HL-60 (cell line): ENCODE measurements around the gene SLIT1.

Source experiments
- DNase-seq, 2 experiments: peaks; one replicate each; pipeline ENCODE4 v3.0.0-alpha.2; 2010 to 2020; ENCODE audit warnings: low read depth in 1 of 2, low spot score in 1 of 2
- H3K27ac ChIP-seq: fragments of 250-450 bp; sonication (Bioruptor Pico); replicated peaks from 2 replicates; pipeline ENCODE4 v1.5.1; 2020; ENCODE audit warnings: mild to moderate bottlenecking, moderate library complexity
- H3K27me3 ChIP-seq: fragments of 250-450 bp; sonication (Bioruptor Pico); 2 replicates; pipeline ENCODE4 v1.5.1; 2021; ENCODE audit warnings: mild to moderate bottlenecking, moderate library complexity; ENCODE audit not compliant: insufficient read depth, poor library complexity, severe bottlenecking
- H3K4me3 ChIP-seq: replicated peaks from 2 replicates; pipeline ENCODE4 v1.5.1; 2011; ENCODE audit warnings: mild to moderate bottlenecking, control low read depth, low read length; ENCODE audit not compliant: insufficient read depth
- GABPA ChIP-seq: IDR thresholded peaks from 2 replicates; pipeline ENCODE4 v1.6.1; 2012; ENCODE audit warnings: low read depth
- POLR2AphosphoS5 ChIP-seq: IDR thresholded peaks from 2 replicates; pipeline ENCODE4 v1.6.1; 2012; ENCODE audit warnings: low read depth
- SPI1 ChIP-seq: IDR thresholded peaks from 2 replicates; pipeline ENCODE4 v1.6.1; 2012; ENCODE audit warnings: low read depth, mild to moderate bottlenecking, borderline replicate concordance
- TF ChIP-seq, protein P1 (sequence below): IDR thresholded peaks from 2 replicates; pipeline ENCODE4 v1.6.1; 2012; ENCODE audit warnings: low read depth; ENCODE audit not compliant: insufficient replicate concordance
- TF ChIP-seq, protein P2 (sequence below): IDR thresholded peaks from one replicate; pipeline ENCODE4 v1.5.1; 2011; ENCODE audit warnings: low read length, control low read depth, inconsistent platforms; ENCODE audit not compliant: insufficient read depth

The SLIT1 gene

DNA sequence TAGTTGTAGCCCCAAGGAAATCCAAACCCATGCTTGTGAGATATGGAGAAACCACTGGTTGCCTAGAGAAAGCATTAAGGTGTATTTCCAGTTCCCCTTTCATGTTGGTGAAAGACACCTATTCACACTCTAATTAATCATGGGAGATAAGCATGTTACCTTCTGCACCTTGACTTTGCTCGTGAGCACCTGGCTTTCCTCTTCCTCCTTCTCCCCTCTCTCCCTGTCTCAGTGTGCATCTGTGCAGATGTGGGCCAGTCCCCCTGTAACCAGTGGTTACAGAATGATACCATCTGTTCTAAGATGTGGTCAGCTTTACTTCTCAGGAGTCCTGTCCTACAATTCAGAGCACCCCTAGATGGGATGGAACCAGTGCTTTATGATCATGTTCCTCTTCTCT is 193.0 kb downstream of the SLIT1 start:
- Histone ChIP-seq H3K27me3 (no peaks in the 10 kb centered on the region), H3K27ac (no peak overlapping the region), H3K4me3 (no peak overlapping the region)
- no peak for DNase-seq
- TF ChIP-seq SPI1 (no peak), POLR2AphosphoS5 (no peak), GABPA (no peak)
- TF ChIP-seq, protein P1, sequence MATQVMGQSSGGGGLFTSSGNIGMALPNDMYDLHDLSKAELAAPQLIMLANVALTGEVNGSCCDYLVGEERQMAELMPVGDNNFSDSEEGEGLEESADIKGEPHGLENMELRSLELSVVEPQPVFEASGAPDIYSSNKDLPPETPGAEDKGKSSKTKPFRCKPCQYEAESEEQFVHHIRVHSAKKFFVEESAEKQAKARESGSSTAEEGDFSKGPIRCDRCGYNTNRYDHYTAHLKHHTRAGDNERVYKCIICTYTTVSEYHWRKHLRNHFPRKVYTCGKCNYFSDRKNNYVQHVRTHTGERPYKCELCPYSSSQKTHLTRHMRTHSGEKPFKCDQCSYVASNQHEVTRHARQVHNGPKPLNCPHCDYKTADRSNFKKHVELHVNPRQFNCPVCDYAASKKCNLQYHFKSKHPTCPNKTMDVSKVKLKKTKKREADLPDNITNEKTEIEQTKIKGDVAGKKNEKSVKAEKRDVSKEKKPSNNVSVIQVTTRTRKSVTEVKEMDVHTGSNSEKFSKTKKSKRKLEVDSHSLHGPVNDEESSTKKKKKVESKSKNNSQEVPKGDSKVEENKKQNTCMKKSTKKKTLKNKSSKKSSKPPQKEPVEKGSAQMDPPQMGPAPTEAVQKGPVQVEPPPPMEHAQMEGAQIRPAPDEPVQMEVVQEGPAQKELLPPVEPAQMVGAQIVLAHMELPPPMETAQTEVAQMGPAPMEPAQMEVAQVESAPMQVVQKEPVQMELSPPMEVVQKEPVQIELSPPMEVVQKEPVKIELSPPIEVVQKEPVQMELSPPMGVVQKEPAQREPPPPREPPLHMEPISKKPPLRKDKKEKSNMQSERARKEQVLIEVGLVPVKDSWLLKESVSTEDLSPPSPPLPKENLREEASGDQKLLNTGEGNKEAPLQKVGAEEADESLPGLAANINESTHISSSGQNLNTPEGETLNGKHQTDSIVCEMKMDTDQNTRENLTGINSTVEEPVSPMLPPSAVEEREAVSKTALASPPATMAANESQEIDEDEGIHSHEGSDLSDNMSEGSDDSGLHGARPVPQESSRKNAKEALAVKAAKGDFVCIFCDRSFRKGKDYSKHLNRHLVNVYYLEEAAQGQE: no peak
- TF ChIP-seq, protein P2, sequence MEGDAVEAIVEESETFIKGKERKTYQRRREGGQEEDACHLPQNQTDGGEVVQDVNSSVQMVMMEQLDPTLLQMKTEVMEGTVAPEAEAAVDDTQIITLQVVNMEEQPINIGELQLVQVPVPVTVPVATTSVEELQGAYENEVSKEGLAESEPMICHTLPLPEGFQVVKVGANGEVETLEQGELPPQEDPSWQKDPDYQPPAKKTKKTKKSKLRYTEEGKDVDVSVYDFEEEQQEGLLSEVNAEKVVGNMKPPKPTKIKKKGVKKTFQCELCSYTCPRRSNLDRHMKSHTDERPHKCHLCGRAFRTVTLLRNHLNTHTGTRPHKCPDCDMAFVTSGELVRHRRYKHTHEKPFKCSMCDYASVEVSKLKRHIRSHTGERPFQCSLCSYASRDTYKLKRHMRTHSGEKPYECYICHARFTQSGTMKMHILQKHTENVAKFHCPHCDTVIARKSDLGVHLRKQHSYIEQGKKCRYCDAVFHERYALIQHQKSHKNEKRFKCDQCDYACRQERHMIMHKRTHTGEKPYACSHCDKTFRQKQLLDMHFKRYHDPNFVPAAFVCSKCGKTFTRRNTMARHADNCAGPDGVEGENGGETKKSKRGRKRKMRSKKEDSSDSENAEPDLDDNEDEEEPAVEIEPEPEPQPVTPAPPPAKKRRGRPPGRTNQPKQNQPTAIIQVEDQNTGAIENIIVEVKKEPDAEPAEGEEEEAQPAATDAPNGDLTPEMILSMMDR: no peak

DNA sequence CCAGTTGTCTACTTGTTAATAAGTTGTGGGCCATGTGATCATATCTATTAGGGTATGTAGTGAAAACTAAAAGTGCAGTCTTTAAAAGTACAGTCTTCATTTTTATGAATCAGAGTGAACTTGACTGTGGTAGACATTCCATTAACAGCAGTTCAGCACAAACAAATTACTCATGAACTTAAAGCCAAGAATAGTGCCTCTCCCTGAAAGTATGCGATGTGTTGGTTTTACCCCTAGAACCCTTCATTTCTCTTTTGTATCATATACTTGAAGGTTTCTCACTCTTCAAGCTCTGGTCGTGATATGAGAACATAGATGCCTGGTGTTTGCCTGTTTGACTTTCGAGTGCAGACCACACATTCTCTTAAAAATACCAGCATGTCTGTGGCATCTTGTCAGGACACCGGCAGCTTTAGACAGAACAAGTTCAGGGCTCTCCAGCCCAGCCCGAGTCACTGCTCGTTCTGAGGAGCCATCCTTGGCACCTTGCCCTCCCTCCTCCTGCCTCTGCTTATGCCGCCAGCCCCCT is 194.4 kb downstream of the SLIT1 start:
- Histone ChIP-seq H3K27me3 (no peaks in the 10 kb centered on the region), H3K4me3 (no peak overlapping the region), H3K27ac (no peak overlapping the region)
- no peak for DNase-seq
- TF ChIP-seq POLR2AphosphoS5 (no peak), GABPA (no peak)
- TF ChIP-seq, protein P1: no peak
- TF ChIP-seq, protein P2: no peak

DNA sequence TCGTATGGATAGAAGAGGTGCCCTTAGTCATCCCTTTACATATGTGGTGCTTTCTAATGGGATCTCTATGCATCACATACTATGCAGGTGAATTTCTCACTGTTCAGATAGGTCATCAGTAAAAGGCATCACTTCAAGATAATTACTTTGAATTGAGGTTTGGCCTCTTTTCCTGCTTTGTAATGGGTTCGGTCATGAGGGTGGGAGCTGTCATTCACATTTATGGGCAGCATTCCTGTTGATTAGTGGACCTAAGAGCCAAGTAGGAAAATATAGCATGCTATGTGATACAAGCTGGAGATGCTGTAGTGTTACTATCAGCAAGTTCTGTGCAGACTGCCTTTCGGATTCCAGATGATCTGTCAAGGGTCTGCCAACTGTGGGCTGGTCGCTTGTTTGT is 197.3 kb downstream of the SLIT1 start:
- TF ChIP-seq, protein P1: no peak
- TF ChIP-seq POLR2AphosphoS5 (no peak), SPI1 (no peak), GABPA (no peak)
- TF ChIP-seq, protein P2: no peak
- Histone ChIP-seq H3K27me3 (no peaks in the 10 kb centered on the region), H3K4me3 (no peak overlapping the region), H3K27ac (no peak overlapping the region)
- no peak for DNase-seq
